Measurements from ENCODE around the gene SERINC5.
"Not testable (repeated sequence)": the region's sequence is repeated elsewhere in the genome, so short reads cannot be mapped to it uniquely, and the experiment has no call there.

The SERINC5 gene

DNA sequence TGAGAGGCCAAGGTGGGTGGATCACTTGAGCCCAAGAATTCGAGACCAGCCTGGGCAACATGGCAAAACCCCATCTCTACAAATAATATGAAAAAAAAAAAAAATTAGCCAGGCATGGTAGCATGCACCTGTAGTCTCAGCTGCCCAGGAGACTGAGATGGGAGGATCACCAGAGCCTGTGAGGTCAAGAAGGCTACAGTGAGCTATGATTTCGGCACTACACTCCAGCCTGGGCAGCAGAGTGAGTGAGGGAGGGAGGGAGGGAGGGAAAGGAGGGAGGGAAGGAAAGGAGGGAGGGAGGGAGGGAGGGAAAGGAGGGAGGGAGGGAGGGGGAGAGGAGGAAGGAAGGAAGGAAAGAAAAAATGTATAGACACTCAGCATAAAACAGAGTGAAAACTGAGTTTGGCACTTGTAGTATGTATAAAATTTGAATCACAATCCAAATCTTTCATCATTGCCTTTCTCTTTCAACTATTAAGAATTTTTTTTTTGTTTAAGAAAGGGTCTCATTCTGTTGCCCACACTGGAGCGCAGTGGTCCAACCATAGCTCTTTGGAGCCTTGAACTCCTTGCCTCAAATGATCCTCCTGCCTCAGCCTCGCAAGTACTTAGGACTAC, 27.8 kb downstream of the SERINC5 start:
- no peak for DNase-seq (ENCODE audit: low read depth in 1 of 2, low spot score in 1 of 2)

DNA sequence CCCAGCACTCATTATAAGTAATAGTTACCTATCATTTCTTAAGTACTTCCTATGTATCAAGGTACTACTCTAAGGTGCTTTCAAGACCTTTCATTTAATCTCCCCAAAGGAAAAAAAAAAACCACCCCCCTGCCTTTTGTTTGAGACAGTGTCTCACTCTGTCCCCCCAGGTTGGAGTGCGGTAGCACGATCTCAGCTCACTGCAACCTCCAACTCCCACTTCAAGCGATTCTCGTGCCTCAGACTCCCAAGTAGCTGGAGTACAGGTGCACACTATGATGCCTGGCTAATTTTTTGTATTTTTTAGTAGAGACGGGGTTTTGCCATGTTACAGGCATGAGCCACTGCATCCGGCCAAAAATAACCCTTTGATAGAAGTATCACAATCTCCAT, 29.9 kb downstream of the SERINC5 start:
- no peak for DNase-seq (ENCODE audit: low read depth in 1 of 2, low spot score in 1 of 2)

DNA sequence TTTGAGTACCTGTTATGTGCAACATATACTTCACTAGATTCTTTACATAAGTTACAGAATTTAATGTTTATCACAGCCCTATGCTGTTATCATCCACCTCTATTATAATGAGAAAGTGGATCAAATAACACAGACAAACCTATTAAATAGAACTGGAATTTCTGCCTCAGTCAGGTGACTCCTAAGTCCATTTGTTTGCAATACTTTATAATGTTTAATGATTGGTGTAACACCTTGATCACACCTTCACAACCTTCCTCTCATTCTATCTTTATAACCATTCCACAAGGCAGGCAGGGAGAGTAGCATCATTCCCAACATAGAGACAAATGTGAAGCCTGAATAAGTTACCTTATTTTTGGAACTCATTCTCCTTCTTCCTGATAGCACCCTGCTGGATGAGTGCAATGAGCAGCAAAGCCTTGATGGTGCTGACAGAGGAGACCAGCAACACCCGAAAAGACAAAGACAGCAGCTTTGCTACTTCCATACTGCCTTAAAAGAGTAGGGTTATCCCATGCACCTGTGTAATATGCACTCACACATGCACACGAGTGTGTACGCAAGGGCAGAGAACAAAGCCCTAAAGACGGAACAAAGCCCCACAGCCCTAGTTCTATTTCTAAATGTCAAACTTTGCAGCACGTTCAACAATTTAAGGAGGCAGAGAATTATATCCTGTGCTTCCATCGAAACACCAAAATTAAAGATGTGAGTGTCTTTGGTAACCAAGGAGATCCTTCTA, 30.5 kb downstream of the SERINC5 start:
- DNase-seq (ENCODE audit: low read depth in 1 of 2, low spot score in 1 of 2), result no peak

DNA sequence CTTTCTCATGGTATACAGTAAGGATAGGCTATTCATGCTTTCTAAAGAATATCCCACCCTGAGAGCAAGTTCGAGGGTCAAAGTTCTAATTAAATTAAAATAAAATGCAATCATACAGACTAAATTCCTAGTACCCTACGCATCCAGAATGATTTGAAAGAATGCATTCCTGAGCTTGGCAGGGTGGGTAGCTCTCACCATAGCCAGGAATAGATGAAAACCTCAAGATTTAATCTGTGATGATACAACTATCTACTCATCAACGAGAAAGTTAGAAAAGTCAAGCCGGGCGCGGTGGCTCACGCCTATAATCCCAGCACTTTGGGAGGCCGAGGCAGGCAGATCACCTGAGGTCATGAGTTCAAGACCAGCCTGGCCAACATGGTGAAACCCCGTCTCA, 32.3 kb downstream of the SERINC5 start:
- no peak for DNase-seq (ENCODE audit: low read depth in 1 of 2, low spot score in 1 of 2)

DNA sequence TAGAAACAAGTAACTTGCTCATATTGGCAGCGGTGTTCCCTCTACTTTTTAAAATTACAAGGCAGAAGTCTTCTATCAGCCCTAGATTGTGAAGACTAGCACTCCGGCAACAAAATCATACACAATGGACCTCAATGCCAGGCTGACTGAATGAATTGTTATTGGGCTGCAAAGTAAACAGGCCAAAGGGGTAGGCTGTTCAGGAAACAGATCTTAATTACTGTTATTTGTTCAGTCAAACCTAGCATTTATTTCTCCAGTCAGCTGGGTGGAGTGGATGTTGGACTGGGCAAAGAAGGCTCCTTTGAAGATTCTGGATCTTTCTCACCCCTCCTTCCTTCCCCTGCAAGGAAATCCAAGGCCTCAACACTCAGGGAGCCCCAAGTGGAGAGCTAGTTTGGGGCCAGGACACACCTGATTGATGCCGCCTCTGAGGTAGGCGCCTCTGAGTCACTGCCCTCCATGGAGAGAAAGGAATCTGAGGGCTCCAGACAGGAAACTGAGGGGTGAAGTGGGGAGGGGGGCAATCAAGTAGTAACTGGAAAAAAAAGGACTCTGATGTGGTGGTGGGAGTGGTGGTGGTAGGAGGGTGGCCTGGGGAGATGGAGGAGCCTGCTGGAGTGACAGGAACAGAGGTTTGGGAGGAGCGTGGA, 35.5 kb downstream of the SERINC5 start:
- DNase-seq (ENCODE audit: low read depth in 1 of 2, low spot score in 1 of 2), result no peak

DNA sequence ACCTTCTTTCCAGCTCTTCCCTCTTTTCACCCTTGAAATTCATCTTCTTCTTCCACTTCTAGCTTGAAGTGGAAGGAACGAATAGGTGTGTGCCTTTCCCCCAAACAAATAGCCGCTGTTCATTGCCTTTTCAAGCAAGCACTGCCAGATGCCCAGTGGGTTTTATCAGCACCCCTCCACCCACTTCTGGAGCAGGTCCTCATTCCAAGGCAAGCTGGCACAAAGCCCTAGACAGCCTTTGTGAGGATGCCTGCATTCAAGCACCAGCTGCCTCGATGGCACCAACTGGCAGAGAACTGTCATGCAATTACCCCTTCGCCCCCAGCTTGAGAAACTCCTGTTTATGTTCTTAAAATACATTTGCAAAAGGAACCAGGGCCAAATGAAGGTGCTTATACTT, 36.5 kb downstream of the SERINC5 start:
- no peak for DNase-seq (ENCODE audit: low read depth in 1 of 2, low spot score in 1 of 2)

DNA sequence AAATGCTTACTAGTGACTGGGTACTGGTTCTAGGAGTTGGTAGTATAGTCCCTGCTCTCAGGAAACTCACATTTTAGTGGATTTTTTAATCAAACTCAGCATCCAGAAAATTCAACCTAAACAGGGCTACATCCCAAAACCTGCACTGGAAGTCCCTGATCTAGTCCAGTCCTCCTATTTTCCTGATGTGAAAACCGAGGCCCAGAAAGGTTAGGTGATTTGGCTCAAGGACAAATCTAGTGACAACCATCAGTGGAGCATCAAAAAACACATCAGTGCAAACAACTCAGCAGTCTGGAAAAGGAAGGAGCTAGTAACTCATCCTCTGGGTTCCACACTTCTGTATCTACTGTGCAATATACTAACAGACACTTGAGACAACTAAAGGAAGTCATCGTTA, 38.2 kb downstream of the SERINC5 start:
- no peak for DNase-seq (ENCODE audit: low read depth in 1 of 2, low spot score in 1 of 2)

DNA sequence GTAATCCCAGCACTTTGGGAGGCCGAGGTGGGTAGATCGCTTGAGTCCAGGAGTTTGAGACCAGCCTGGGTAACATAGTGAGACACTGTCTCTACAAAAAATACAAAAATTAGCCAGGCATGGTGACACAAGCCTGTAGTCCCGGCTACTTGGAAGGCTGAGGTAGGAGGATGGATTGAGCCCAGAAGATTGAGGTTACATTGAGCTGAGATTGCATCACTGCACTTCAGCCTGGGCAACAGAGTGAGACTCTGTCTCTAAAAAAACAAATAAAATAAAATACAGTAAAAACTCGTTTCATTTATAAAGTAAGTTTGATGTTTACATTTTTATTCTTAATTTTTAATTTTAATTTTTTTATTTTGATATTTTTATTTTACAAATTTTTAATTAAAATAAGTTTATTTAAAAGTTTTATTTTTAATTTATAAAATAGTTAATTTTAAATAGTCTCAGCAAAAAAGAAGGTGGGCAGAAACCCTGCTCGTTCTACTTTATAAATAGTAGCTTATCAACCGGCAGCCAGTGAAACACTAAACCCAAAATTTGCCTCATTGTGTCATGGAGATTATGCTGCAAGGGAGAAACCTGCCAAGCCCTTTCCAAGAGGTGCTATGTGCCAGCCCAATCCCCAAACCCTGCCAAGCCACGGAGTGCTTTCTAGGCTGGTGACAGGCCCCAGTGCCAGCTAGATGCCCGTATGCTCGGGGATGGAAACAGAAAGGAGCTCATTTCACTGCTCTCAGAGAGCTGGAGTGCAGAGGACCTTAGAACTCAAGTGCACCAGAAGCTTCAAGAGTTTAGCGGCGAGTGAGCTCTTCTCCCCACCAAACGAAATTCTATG, 38.9 kb downstream of the SERINC5 start:
- DNase-seq (ENCODE audit: low read depth in 1 of 2, low spot score in 1 of 2), result peak in 1 of 2 donors; percentile 25

DNA sequence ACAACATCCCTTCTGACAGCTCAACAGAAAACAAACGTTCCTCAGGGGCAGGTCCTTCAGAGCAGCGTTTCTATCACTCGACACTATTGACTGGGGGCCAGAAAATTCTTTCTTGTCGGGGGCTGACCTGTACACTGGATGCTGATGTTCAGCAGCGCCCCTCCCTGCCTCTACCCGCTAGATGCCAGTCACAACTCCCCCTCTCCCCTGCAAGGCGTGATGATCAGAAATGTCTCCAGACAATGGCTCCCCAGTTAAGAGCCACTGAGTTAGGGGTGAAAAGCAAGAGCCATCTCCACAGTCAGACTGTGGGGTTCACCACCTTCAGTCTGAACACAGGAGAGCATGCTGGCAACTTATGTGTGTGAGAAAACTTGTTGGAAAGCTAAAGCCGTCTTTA, 39.8 kb downstream of the SERINC5 start:
- DNase-seq (ENCODE audit: low read depth in 1 of 2, low spot score in 1 of 2), result no peak

DNA sequence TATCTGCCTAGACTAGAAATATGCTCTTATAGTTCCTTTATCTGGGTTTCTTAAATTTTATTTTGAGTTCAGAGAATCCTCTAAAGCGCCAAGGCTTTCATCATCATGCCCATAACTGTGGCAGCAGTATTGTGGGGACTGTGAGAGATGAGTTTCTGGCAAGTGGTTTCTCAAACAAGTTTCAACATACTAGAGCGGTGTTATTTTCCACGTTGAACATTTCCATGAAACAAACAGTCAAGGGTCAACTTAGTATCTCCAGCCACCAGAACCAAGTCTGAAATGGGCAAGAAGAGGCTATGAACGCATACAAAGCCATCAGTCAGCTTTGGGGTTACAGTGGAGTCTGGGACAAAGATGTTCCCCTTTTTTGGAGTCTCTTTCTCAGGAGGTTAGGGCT, 40.3 kb downstream of the SERINC5 start:
- no peak for DNase-seq (ENCODE audit: low read depth in 1 of 2, low spot score in 1 of 2)

DNA sequence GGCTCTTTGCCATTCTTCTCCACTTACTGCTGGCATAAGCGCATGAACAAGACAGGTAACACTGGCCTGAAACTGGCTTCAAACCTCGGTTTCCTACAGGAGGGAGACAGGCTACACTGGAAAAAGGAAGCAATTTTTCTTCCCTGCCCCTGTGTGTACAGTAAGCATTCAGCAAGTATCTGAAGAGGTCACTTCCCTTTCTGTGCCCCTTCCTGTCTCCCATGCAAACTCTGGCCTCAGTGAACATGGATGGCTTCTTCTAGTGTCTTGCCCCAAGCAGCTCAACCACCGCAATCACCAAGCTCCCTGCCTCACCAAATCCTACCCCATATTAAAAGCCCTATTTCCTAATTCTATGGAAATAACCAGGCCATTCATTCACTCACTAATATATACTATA, 42.4 kb downstream of the SERINC5 start:
- DNase-seq (ENCODE audit: low read depth in 1 of 2, low spot score in 1 of 2), result no peak

DNA sequence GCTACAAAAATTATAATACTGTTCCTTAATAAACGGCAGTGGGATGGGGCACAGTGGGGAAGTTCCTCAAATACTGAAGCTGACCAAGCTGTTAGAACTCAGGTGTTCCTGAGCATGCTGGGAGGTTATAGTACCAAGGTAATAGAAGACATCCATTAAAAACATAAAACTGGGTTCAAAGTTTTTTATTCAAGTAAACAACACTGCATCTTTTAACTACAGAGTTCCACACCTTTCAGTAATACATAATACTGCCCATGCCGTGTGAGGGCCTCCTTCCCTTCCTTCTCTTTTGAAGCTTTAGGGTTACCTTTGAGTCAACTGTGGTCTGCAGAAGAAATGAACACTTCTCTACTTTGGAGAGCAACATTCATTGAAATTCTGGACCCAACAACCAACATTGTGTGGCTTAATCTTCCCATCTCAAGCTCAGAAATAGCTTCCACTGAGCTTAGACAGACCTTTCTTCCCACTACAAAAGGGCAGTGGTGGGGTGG, 43.6 kb downstream of the SERINC5 start:
- no peak for DNase-seq (ENCODE audit: low read depth in 1 of 2, low spot score in 1 of 2)

DNA sequence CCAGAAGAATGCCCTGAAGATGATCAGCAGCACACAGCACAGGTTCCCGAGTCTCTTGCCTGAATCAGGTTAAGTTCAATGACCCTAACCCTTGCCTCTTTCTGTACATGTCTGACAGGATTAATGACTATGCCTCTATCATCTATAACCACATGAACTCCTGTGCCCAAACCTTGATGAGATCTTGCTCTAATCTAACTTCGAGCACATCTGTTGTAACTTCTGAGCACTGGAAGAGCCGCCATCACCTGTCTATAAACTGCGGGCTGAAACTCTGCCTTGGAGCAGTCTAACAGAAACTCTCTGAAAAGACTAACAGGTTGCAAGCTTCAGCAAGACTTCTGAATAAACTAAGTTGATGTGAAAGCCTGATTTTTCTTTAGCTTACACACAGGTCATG, 44.5 kb downstream of the SERINC5 start:
- DNase-seq (ENCODE audit: low read depth in 1 of 2, low spot score in 1 of 2), result no peak

DNA sequence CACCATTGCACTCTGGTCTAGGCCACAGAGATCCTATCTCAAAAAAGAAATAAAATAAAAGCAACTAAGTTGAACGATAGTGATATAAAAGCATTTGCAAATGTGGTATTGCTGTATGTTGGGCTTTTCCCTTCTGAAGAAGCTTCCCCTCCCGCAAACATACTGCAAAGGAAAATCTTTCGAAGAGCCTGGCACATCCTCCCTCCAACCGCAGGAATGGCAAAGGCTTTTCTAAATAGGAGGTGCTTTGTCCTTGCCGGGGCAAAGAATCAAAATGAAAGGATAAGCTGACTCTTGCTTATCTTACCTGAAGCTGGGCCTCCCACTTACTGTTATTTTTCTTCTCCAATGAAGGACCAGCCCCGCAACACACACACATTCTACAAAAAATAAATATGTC, 45.8 kb downstream of the SERINC5 start:
- DNase-seq (ENCODE audit: low read depth in 1 of 2, low spot score in 1 of 2), result no peak

DNA sequence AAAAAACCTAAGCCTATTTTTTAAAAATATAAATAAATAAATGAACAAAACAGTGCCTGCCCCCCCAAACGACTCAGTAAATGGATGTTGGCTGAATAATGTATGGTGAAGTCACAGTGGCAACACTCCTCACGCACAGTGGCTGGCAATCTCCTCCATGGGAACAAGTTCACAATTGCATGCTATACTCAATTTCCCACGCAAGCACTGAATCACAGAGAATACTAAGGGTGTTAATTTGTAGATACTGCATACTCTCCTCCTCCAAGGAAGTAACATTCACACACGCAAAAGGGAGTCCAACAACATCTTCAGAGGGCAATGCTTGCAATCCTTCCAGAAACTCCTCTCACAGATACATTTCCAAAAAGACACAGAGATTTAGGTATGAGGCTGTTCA, 47.5 kb downstream of the SERINC5 start:
- no peak for DNase-seq (ENCODE audit: low read depth in 1 of 2, low spot score in 1 of 2)

DNA sequence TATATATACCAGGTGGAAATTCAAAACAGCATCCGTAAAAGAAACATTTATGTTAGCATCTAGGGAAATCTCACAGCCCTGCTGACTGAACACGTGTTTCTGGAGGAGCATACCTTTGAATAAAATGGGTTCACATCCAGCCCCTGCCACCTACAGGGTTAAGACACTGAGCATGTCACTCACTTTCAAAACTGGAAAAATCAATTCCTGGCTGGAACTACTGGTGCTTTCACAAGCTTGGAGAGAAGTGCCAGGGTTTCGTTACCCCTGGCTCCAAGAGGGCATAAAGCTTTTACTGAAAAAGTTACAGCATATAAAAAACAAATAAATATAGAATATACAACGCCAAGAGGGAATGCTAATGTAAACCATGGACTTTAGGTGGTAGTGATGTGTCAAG, 48.0 kb downstream of the SERINC5 start:
- no peak for DNase-seq (ENCODE audit: low read depth in 1 of 2, low spot score in 1 of 2)

DNA sequence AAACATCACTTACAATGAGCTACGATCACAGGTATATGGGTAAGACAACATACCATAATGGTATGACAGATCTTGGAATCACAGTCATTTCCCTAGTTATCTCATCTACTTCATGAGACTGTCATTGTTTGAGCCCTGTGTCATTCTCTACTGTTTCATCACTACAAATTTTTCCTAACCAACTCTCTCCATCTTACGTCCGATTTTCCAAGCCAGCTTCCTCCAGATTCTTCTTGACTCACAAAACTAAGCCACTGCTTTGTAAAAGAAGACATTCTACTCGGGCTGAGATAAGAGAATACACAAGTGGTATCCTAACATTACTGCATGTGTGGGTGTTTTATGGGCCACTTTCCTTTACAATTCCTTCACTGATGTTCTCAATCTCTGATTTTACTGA, 49.6 kb downstream of the SERINC5 start:
- DNase-seq (ENCODE audit: low read depth in 1 of 2, low spot score in 1 of 2), result no peak

DNA sequence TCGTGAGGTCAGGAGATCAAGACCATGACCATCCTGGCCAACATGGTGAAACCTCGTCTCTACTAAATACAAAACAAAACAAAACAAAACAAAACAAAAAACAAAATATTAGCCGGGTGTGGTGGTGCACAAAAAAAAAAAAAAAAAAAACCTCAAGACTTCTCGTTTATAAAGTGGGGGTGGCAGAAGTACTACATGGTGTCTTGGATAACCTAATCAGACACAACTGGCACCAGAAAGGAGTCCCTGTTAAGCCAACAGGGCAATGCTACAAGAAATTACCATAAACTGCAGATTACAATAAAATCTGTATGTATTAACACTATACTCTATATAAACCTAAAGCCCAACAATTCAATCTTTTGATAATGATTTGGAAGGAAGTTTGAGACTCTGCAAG, 50.0 kb downstream of the SERINC5 start:
- DNase-seq (ENCODE audit: low read depth in 1 of 2, low spot score in 1 of 2), result no peak

DNA sequence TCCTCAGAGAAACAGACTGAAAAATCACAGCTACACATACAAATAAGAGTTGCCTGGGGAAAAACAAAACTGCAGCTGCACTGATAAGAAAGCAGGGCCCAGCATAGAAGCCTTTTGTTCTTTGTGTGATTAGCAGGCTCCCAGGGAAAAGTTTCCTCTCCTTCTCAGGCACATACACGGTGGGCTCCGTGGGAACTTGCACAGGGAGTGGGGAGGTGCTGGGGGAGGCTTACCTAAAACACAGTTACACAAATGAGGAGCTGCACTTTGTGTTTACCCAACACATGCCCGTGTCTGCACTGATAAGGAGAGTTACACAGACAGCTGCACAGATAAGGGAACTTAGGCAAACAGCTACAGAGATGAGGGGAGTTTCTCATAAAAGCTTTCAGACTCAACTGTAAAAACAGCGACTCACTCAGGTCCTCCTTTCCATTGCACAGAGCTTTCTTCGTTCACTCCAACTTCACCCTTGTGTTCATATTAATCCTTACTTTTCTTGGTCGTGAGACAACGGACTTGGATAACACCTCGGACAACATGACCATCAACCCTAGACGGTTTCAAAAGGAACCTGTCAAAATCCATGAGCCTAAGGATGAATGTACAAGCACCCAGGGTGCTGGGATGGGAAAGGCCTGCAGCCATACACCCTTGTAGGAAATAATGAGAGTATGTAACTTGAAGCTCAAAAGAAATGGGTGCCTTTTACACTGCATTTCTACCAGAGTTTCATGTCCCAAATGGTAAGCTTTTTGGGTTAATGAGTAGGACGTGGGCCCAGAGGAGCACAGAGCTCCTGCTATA, 50.8 kb downstream of the SERINC5 start:
- no peak for DNase-seq (ENCODE audit: low read depth in 1 of 2, low spot score in 1 of 2)

DNA sequence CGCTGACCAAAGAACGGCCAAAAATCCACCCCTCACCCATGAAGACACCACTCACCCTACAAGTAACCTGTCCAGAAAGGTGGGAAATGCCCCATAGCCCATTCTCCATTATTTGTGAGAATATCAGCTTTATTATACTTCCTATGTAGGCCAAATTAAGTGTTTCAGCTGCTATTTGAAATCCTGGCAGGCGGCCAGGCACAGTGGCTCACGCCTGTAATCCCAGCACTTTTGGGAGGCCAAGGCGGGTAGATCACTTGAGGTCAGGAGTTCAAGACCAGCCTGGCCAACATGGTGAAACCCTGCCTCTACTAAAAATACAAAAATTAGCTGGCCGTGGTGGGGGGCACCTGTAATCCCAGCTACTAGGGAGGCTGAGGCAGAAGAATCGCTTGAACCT, 54.1 kb downstream of the SERINC5 start:
- DNase-seq (ENCODE audit: low read depth in 1 of 2, low spot score in 1 of 2), result not testable (repeated sequence)

DNA sequence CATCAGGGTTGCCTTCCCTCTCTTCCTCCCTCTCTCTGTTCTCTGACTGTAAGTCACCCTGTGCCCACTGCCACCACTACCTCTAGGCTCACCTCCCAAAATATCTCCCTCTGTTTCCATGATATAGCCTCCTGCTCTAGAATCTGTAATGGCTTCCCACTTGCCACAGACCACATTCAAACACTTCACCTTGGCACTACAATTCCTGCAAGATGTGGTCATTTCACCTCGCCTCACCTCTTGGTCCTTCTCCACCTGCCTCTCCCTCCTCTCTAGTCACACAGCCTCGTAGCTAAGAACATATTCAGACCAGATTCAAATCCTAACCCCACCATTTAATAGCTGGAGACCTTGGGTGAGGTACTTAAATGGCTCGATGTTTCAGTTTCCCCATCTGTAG, 56.9 kb downstream of the SERINC5 start:
- no peak for DNase-seq (ENCODE audit: low read depth in 1 of 2, low spot score in 1 of 2)
